ENCODE results near the gene CTTNBP2. TPM values are rescaled to one million over a fixed set of nuclear protein-coding genes. Genes with fewer than 3 reads are reported as not detected.

Gene CTTNBP2
- total and polyA plus RNA-seq, 10 of the 15 experiments (the other 5 are each of a cell fraction or from before 2014, with no cell fraction given): 0.04 to 0.43 TPM; not detected in 8

- Histone ChIP-seq H3K79me2 (ENCODE audit: control insufficient read depth, insufficient read depth, low read length) (no peaks in the 10 kb centered on the region), H2AFZ (ENCODE audit: control insufficient read depth, low read depth, low read length) (no peak overlapping the region), H3K27me3 (replicated peaks in 1 of 2; ENCODE audit: control insufficient read depth in 2 of 2, insufficient read depth in 2 of 2, low read length in 1 of 2) (no peaks in the 10 kb centered on the region), H3K9ac (ENCODE audit: control insufficient read depth, insufficient read depth, low read length) (no peak overlapping the region), H3K4me2 (ENCODE audit: control insufficient read depth, insufficient read depth) (no peak overlapping the region), H3K4me1 (ENCODE audit: control insufficient read depth, insufficient read depth, low read length) (no peaks in the 10 kb centered on the region), H3K4me3 (no peak overlapping the region), H3K27ac (ENCODE audit: control insufficient read depth, insufficient read depth) (no peak overlapping the region), H3K36me3 (ENCODE audit: control insufficient read depth in 2 of 2, insufficient read depth in 2 of 2, low read length in 1 of 2) (no peaks in the 10 kb centered on the region), H3K9me3 (replicated peaks; ENCODE audit: control insufficient read depth, insufficient read depth, low read length) (no peaks in the 10 kb centered on the region), H4K20me1 (ENCODE audit: control insufficient read depth, insufficient read depth) (no peaks in the 10 kb centered on the region)
- CTCF ChIA-PET: interaction anchor here (0.7 kb wide), 1 partner anchor 20 kb away, joined by 3 read pairs; no protein-coding TSS in a partner anchor
- SMC1A ChIA-PET (ENCODE audit: uncharacterized antibody, unreplicated experiment): interaction anchor here (0.7 kb wide), 1 partner anchor 292 kb away, joined by 3 read pairs; no protein-coding TSS in a partner anchor
- TF ChIP-seq YY1 (IDR thresholded peaks at IDR 0.05; ENCODE audit: low read depth, low read length): no peak
- TF ChIP-seq HSF1 (IDR thresholded peaks at IDR 0.05; ENCODE audit: low read depth, low read length): no peak
- no peak for TF ChIP-seq CEBPB (IDR thresholded peaks at IDR 0.05; ENCODE audit: borderline replicate concordance in 1 of 2, low read depth in 2 of 2, low read length in 2 of 2)
- no peak for TF ChIP-seq ZNF384 (IDR thresholded peaks at IDR 0.05; ENCODE audit: borderline replicate concordance, low read depth, low read length)
- no peak for TF ChIP-seq ZNF274 (IDR thresholded peaks at IDR 0.05; ENCODE audit: insufficient read depth, insufficient read length)
- TF ChIP-seq CBX3 (IDR thresholded peaks at IDR 0.05; ENCODE audit: borderline replicate concordance, low read depth): no peak
- no peak for TF ChIP-seq MLLT1 (IDR thresholded peaks at IDR 0.05)
- no peak for TF ChIP-seq CREM (IDR thresholded peaks at IDR 0.05; ENCODE audit: low read depth)
- TF ChIP-seq IRF3 (IDR thresholded peaks at IDR 0.05): no peak
- TF ChIP-seq FOXK2 (IDR thresholded peaks at IDR 0.05): no peak
- TF ChIP-seq ZBED1 (IDR thresholded peaks at IDR 0.05; ENCODE audit: borderline replicate concordance): no peak
- TF ChIP-seq LARP7 (IDR thresholded peaks at IDR 0.05): no peak
- intact Hi-C loops (cut with micrococcal nuclease; ENCODE audit: unreplicated experiment) (no loop called here), in situ Hi-C loops (cut with MboI) (no loop called here)
- FAIRE-seq (no peak), DNase-seq (ENCODE audit: low read depth, low spot score) (no peak), ATAC-seq (no peak)
- 84% methylated on average over 7 of the region's 7 CpGs for WGBS (ENCODE audit: insufficient coverage, insufficient replicate concordance, low lambda C conversion rate, missing lambda C conversion rate)
- POLR2A ChIA-PET: no interaction called here
- RAD21 ChIA-PET (ENCODE audit: unreplicated experiment): interaction anchor here (0.9 kb wide), 1 partner anchor 15 kb away, joined by 3 read pairs; no protein-coding TSS in a partner anchor
- no TSS peak for BruUV-seq (replicated peaks)
These were observed 180.9 kb downstream of the CTTNBP2 start for GRCh38 chr7:117692338-117692737.
